ENCODE results near the gene TGFBR3. TPM values are rescaled to one million over a fixed set of nuclear protein-coding genes. Genes with fewer than 3 reads are reported as not detected.

Gene TGFBR3
- total and polyA plus RNA-seq, 2 experiments from 2014 or later, result 46.8 to 68.3 TPM

DNA sequence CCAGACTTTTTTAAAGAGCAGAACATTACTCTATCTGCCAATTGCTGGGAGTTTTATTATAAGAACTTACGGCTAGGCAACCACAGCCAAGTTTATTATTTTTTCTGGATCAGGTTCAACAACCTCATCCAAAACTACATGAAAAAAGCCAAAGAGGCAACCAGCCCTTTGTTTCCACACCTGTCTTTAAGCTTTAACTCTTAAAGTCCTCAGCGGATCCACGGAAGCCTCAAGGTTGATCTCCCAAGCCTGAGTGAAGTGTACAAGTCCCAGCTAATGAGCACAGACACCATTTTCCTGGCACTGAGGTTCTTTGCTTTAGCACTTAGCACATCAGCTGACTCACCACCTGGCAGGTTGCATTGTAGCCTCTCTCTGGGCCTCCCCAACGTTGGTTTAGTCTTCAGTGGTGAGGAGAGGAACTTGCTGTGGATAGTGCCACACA, 143.1 kb downstream of the TGFBR3 start:
- Histone ChIP-seq H3K9me2 (replicated peaks; ENCODE audit: insufficient read depth) (no peaks in the 10 kb centered on the region), H3K79me2 (peaks cover 14% of the 10 kb centered on the region), H2AFZ (no peak overlapping the region), H3K27ac (no peak overlapping the region), H3K27me3 (no peaks in the 10 kb centered on the region), H3K4me2 (no peak overlapping the region), H4K20me1 (ENCODE audit: insufficient read depth, poor library complexity, severe bottlenecking) (no peaks in the 10 kb centered on the region), H3K36me3 (replicated peaks; ENCODE audit: insufficient read depth, low read depth) (no peaks in the 10 kb centered on the region), H3K4me1 (ENCODE audit: insufficient read depth) (peaks cover 8% of the 10 kb centered on the region), H3K9me3 (ENCODE audit: low read depth) (no peaks in the 10 kb centered on the region), H3K4me3 (no peak overlapping the region)
- TF ChIP-seq EZH2phosphoT487 (IDR thresholded peaks at IDR 0.05; ENCODE audit: low read depth, severe bottlenecking, unreplicated experiment) (no peak), EZH2 (IDR thresholded peaks at IDR 0.05; ENCODE audit: borderline replicate concordance) (no peak)
- WGBS (ENCODE audit: low lambda C conversion rate, missing lambda C conversion rate), result 85% methylated on average over 4 of the region's 4 CpGs
- DNase-seq (ENCODE audit: low spot score), result no peak

DNA sequence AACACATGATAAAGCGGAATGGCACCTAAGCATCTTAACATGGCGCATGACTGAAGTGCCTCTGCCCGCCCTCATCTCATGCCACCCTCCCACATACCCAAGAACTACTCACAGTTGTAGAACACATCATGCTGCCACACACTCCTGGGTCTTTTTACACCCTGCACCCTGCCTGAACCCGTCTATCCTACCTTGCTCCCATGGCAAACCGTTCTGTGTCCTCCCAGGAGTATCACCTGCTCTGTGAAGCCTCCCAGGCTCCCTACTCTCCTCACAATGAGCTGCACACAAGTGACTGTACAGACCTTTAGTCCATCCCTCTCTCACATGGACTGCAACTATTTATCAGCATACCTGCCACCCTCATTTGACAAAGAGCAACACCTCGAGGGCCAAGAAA, 144.0 kb downstream of the TGFBR3 start:
- Histone ChIP-seq H3K27ac (no peak overlapping the region), H3K79me2 (peaks cover 11% of the 10 kb centered on the region), H2AFZ (no peak overlapping the region), H3K9me3 (ENCODE audit: low read depth) (no peaks in the 10 kb centered on the region), H3K27me3 (no peaks in the 10 kb centered on the region), H3K36me3 (replicated peaks; ENCODE audit: insufficient read depth, low read depth) (no peaks in the 10 kb centered on the region), H4K20me1 (ENCODE audit: insufficient read depth, poor library complexity, severe bottlenecking) (no peaks in the 10 kb centered on the region), H3K9me2 (replicated peaks; ENCODE audit: insufficient read depth) (no peaks in the 10 kb centered on the region), H3K4me3 (no peak overlapping the region), H3K4me2 (no peak overlapping the region), H3K4me1 (ENCODE audit: insufficient read depth) (peaks cover 15% of the 10 kb centered on the region)
- no peak for DNase-seq (ENCODE audit: low spot score)
- TF ChIP-seq, protein P1, sequence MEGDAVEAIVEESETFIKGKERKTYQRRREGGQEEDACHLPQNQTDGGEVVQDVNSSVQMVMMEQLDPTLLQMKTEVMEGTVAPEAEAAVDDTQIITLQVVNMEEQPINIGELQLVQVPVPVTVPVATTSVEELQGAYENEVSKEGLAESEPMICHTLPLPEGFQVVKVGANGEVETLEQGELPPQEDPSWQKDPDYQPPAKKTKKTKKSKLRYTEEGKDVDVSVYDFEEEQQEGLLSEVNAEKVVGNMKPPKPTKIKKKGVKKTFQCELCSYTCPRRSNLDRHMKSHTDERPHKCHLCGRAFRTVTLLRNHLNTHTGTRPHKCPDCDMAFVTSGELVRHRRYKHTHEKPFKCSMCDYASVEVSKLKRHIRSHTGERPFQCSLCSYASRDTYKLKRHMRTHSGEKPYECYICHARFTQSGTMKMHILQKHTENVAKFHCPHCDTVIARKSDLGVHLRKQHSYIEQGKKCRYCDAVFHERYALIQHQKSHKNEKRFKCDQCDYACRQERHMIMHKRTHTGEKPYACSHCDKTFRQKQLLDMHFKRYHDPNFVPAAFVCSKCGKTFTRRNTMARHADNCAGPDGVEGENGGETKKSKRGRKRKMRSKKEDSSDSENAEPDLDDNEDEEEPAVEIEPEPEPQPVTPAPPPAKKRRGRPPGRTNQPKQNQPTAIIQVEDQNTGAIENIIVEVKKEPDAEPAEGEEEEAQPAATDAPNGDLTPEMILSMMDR (IDR thresholded peaks at IDR 0.05; ENCODE audit: poor library complexity), result no peak
- TF ChIP-seq EZH2phosphoT487 (IDR thresholded peaks at IDR 0.05; ENCODE audit: low read depth, severe bottlenecking, unreplicated experiment) (no peak), EZH2 (IDR thresholded peaks at IDR 0.05; ENCODE audit: borderline replicate concordance) (no peak)
- WGBS (ENCODE audit: low lambda C conversion rate, missing lambda C conversion rate), result 91% methylated on average over 6 of the region's 6 CpGs

- H3K79me2 ChIP-seq, result peaks cover 10% of the 10 kb centered on the region
Observed at GRCh38 chr1:91741301-91741700, 144.7 kb downstream of the TGFBR3 start.

DNA sequence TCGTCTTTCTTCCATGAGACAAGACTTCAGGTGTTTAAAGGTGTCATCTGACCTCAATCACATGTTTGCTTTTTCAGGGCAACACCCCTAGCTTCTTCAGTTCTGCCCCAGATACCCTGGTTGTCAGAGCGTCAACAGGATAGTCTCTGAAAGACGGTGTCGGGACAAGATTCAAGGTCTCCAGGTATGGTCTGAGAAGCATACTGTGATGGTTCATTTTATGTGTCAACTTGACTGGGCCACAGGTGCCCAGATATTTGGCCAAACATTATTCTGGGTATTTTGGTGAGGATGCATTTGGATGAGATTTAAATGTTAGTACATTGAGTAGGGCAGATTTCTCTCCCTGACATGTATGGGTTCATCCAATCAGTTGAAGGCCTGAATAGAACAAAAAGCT, 148.3 kb downstream of the TGFBR3 start:
- 91% methylated on average over 4 of the region's 4 CpGs for WGBS (ENCODE audit: low lambda C conversion rate, missing lambda C conversion rate)
- Histone ChIP-seq H4K20me1 (ENCODE audit: insufficient read depth, poor library complexity, severe bottlenecking) (no peaks in the 10 kb centered on the region), H3K4me1 (ENCODE audit: insufficient read depth) (peaks cover 33% of the 10 kb centered on the region), H3K4me2 (no peak overlapping the region), H3K27ac (peak overlapping the region; percentile 90), H3K9me2 (replicated peaks; ENCODE audit: insufficient read depth) (no peaks in the 10 kb centered on the region), H3K9me3 (ENCODE audit: low read depth) (no peaks in the 10 kb centered on the region), H2AFZ (no peak overlapping the region), H3K27me3 (no peaks in the 10 kb centered on the region), H3K36me3 (replicated peaks; ENCODE audit: insufficient read depth, low read depth) (no peaks in the 10 kb centered on the region), H3K79me2 (no peaks in the 10 kb centered on the region), H3K4me3 (no peak overlapping the region)
- DNase-seq (ENCODE audit: low spot score), result no peak
- no peak for TF ChIP-seq EZH2phosphoT487 (IDR thresholded peaks at IDR 0.05; ENCODE audit: low read depth, severe bottlenecking, unreplicated experiment)

More at GRCh38 chr1:91741301-91741700, 144.7 kb downstream of the TGFBR3 start:
- Histone ChIP-seq H3K4me3 (no peak overlapping the region), H2AFZ (no peak overlapping the region), H3K36me3 (replicated peaks; ENCODE audit: insufficient read depth, low read depth) (no peaks in the 10 kb centered on the region), H3K27me3 (no peaks in the 10 kb centered on the region), H4K20me1 (ENCODE audit: insufficient read depth, poor library complexity, severe bottlenecking) (no peaks in the 10 kb centered on the region), H3K27ac (no peak overlapping the region), H3K9me3 (ENCODE audit: low read depth) (no peaks in the 10 kb centered on the region), H3K4me1 (ENCODE audit: insufficient read depth) (peaks cover 20% of the 10 kb centered on the region), H3K9me2 (replicated peaks; ENCODE audit: insufficient read depth) (no peaks in the 10 kb centered on the region), H3K4me2 (no peak overlapping the region)
- TF ChIP-seq EZH2 (IDR thresholded peaks at IDR 0.05; ENCODE audit: borderline replicate concordance) (no peak), EZH2phosphoT487 (IDR thresholded peaks at IDR 0.05; ENCODE audit: low read depth, severe bottlenecking, unreplicated experiment) (no peak)
- TF ChIP-seq, protein P1 (IDR thresholded peaks at IDR 0.05; ENCODE audit: poor library complexity), result no peak
- 93% methylated on average over 5 of the region's 5 CpGs for WGBS (ENCODE audit: low lambda C conversion rate, missing lambda C conversion rate)
- DNase-seq (ENCODE audit: low spot score), result no peak
